ENCODE data around the gene CIDEB.

DNA sequence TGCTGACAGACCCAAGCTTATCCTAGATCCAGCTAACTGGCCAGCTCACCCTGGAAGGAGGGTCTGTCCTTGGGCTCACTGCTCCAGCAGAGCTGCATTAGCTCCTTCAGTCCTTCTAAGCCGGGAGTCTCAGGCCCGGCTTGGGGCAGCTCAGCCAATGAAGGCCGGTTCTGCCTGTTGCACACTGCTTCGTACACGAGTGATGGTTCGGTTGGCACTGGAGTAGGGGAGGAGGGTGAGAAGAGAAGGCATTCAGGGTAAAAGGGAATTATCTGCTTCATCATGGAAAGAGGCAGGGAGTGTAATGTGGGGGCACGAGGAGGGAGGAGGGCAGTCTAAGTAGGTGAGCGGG, 30.0 kb upstream of the CIDEB start:
- TF ChIP-seq POLR2A (IDR thresholded peaks at IDR 0.05; ENCODE audit: low read depth, low read length) = no peak
- no peak for TF ChIP-seq TAF1 (IDR thresholded peaks at IDR 0.05; ENCODE audit: low read depth, low read length)
- TF ChIP-seq POLR2AphosphoS5 (IDR thresholded peaks at IDR 0.05; ENCODE audit: low read depth, low read length) = no peak
- no peak for TF ChIP-seq SPI1 (IDR thresholded peaks at IDR 0.05; ENCODE audit: low read depth, low read length)
- TF ChIP-seq POU2F2 (IDR thresholded peaks at IDR 0.05; ENCODE audit: low read depth, low read length) = no peak
